ENCODE data around the gene MAN2A2. TPM values are rescaled to one million over a fixed set of nuclear protein-coding genes. Genes with fewer than 3 reads are reported as not detected.

MAN2A2 gene
- total and polyA plus RNA-seq, 9 of the 15 experiments (the other 6 are each of a cell fraction or from before 2014, with no cell fraction given): 7.3 to 151 (median 43.4) TPM

DNA sequence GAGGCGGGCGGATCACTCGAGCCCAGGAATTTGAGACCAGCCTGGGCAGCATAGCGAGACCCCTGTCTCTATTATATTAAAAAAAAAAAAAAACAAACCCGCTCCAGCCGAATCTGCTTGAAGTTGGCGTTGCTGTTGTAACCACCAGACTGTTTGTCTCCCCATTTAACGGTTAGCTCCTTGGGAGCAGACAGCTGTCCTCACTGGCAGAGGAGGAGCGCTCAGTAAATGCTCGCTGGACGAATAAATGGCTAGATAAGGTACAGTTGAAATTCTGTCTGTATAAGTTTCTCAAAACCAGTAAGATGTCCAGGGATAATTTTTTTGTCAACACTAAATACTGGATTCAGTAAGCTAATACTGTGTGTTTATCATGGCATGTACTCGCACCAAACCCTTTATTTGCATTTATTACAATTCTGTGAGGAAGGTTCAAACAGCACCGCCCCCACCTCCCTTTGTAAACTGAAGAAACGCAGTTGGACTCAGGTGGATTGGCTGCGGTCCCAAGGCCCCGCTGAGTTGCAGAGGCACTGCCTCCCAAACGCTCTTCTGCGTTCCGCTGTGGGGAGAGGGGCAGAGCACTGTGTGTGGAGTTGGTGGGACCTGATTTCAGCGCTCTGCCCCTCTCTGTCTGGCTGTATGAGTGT lies 52.6 kb downstream of the MAN2A2 start (continued):
- TF ChIP-seq, protein P1, sequence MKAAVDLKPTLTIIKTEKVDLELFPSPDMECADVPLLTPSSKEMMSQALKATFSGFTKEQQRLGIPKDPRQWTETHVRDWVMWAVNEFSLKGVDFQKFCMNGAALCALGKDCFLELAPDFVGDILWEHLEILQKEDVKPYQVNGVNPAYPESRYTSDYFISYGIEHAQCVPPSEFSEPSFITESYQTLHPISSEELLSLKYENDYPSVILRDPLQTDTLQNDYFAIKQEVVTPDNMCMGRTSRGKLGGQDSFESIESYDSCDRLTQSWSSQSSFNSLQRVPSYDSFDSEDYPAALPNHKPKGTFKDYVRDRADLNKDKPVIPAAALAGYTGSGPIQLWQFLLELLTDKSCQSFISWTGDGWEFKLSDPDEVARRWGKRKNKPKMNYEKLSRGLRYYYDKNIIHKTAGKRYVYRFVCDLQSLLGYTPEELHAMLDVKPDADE (conservative IDR thresholded peaks at IDR 0.05; ENCODE audit: control insufficient read depth, low read depth, low read length): no peak
- peak; percentile 33 for TF ChIP-seq KDM5B (IDR thresholded peaks at IDR 0.05; ENCODE audit: insufficient replicate concordance, low read depth, low read length)

- POLR2A ChIA-PET: interaction anchor here (0.7 to 2.6 kb wide), 8 partner anchors 9 to 49 kb away, joined by 3 to 14 read pairs (median 4); partner anchors contain the start of genes HDDC3 and UNC45A
- H3K27ac ChIP-seq (ENCODE audit: extremely low read depth, low read depth, low read length): peak overlapping the region; percentile 95
- TF ChIP-seq ZBTB8A (IDR thresholded peaks at IDR 0.05; ENCODE audit: partially characterized antibody) (no peak), TCFL5 (CRISPR knock-in tag; conservative IDR thresholded peaks at IDR 0.05) (no peak), NEUROD1 (IDR thresholded peaks at IDR 0.05; ENCODE audit: borderline replicate concordance, low read depth, low read length, partially characterized antibody) (no peak), ESRRA (IDR thresholded peaks at IDR 0.05; ENCODE audit: borderline replicate concordance, low read depth) (no peak), ZBTB34 (CRISPR knock-in tag; IDR thresholded peaks at IDR 0.05) (no peak)
- TF ChIP-seq, protein P2, sequence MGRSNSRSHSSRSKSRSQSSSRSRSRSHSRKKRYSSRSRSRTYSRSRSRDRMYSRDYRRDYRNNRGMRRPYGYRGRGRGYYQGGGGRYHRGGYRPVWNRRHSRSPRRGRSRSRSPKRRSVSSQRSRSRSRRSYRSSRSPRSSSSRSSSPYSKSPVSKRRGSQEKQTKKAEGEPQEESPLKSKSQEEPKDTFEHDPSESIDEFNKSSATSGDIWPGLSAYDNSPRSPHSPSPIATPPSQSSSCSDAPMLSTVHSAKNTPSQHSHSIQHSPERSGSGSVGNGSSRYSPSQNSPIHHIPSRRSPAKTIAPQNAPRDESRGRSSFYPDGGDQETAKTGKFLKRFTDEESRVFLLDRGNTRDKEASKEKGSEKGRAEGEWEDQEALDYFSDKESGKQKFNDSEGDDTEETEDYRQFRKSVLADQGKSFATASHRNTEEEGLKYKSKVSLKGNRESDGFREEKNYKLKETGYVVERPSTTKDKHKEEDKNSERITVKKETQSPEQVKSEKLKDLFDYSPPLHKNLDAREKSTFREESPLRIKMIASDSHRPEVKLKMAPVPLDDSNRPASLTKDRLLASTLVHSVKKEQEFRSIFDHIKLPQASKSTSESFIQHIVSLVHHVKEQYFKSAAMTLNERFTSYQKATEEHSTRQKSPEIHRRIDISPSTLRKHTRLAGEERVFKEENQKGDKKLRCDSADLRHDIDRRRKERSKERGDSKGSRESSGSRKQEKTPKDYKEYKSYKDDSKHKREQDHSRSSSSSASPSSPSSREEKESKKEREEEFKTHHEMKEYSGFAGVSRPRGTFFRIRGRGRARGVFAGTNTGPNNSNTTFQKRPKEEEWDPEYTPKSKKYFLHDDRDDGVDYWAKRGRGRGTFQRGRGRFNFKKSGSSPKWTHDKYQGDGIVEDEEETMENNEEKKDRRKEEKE (IDR thresholded peaks at IDR 0.05; ENCODE audit: borderline replicate concordance in 1 of 2, control insufficient read depth in 1 of 2, low read depth in 2 of 2, low read length in 1 of 2): no peak
- TF ChIP-seq, protein P3, sequence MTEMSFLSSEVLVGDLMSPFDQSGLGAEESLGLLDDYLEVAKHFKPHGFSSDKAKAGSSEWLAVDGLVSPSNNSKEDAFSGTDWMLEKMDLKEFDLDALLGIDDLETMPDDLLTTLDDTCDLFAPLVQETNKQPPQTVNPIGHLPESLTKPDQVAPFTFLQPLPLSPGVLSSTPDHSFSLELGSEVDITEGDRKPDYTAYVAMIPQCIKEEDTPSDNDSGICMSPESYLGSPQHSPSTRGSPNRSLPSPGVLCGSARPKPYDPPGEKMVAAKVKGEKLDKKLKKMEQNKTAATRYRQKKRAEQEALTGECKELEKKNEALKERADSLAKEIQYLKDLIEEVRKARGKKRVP (CRISPR knock-in tag; IDR thresholded peaks at IDR 0.05): no peak
These were observed 53.4 kb downstream of the MAN2A2 start for GRCh38 chr15:90956274-90957030.

More at GRCh38 chr15:90956274-90957030, 53.4 kb downstream of the MAN2A2 start:
- H3K9me1 ChIP-seq (ENCODE audit: control insufficient read depth, insufficient read depth, low read length): no peaks in the 10 kb centered on the region
- H3K79me2 ChIP-seq (ENCODE audit: control insufficient read depth, insufficient read depth, low read length): peaks cover 27% of the 10 kb centered on the region
- no TSS peak for BruUV-seq (replicated peaks)
- peaks cover 8 to 44% of the 10 kb centered on the region in 2 experiments; a peak in 4 of 5 replicates for H3K4me1 ChIP-seq (replicated peaks in 1 of 2; ENCODE audit: control insufficient read depth in 2 of 2, insufficient read depth in 2 of 2, low read length in 2 of 2)
- no peaks in the 10 kb centered on the region for H4K20me1 ChIP-seq (replicated peaks; ENCODE audit: control insufficient read depth, insufficient read depth, low read length)
- H3K4me2 ChIP-seq (ENCODE audit: insufficient read depth, low read length): peak overlapping the region; percentile 79
- WGBS (ENCODE audit: insufficient coverage, low coverage, missing lambda C conversion rate): 93% methylated on average over 38 of the region's 56 CpGs
- no peaks in the 10 kb centered on the region for H3K27me3 ChIP-seq (ENCODE audit: control insufficient read depth in 2 of 2, insufficient read depth in 2 of 2, low read length in 2 of 2)
- CTCF ChIA-PET (ENCODE audit: low intra/inter-chr PET ratio): no interaction called here
- H3K9ac ChIP-seq (ENCODE audit: insufficient read depth in 1 of 2, low read depth in 2 of 2, low read length in 2 of 2): peak overlapping the region; percentile 91 to 92
- intact Hi-C loops (cut with micrococcal nuclease) (loop anchor here (5.0 kb wide), 1 partner anchor 36 kb away; the partner anchor contains the start of gene PRC1), in situ Hi-C loops (cut with MboI) (no loop called here)
- no peaks in the 10 kb centered on the region for H3K9me3 ChIP-seq (replicated peaks; ENCODE audit: control insufficient read depth, insufficient read depth, low read depth, low read length)
- peak in 2 of 4 experiments; percentile 37 to 39 for DNase-seq (ENCODE audit: extremely low read depth in 1 of 4, low spot score in 3 of 4)
- ATAC-seq: no peak
- peaks cover 62% of the 10 kb centered on the region; the same call in 2 of the 3 replicates for H3K36me3 ChIP-seq (ENCODE audit: control insufficient read depth, insufficient read depth, low read length)
- H3K4me3 ChIP-seq: peak overlapping the region; percentile 50
- no peak overlapping the region for H2AFZ ChIP-seq (ENCODE audit: low read depth, low read length)
- no peak for FAIRE-seq
